Stimulated activated CD8-positive, alpha-beta memory T cell treated with anti-CD3 and anti-CD28 coated beads, Interleukin-12 subunit alpha, Interleukin-12 subunit beta, amount 100 ng/mL, for 1 hour (primary cell): ENCODE data around the gene EGR2.
A peak's percentile ranks its signal among the peaks of the same experiment; 100 is the strongest.

Experiments
- DNase-seq: peaks from one replicate; pipeline ENCODE4 v3.0.0-alpha.2; 2020; ENCODE audit warnings: low read depth

EGR2 gene

GRCh38 chr10:62817766-62818425, 1.7 kb upstream of the EGR2 start:
- peak; percentile 39 for DNase-seq

- peak; percentile 47 for DNase-seq
Measured at GRCh38 chr10:62817121-62817765, 1.1 kb upstream of the EGR2 start.

GRCh38 chr10:62816076-62816330, 163 bp downstream of the EGR2 start:
- DNase-seq = no peak

GRCh38 chr10:62815381-62816075, 638 bp downstream of the EGR2 start:
- DNase-seq = no peak

GRCh38 chr10:62814756-62815380, 1.3 kb downstream of the EGR2 start:
- no peak for DNase-seq

- DNase-seq = no peak
Measured at GRCh38 chr10:62813981-62814380, 2.2 kb downstream of the EGR2 start.

GRCh38 chr10:62813453-62813852, 2.7 kb downstream of the EGR2 start:
- DNase-seq = no peak

- DNase-seq = no peak
Measured at GRCh38 chr10:62812672-62813439, 3.3 kb downstream of the EGR2 start.

- peak; percentile 51 for DNase-seq
Measured at GRCh38 chr10:62811159-62811875, 4.8 kb downstream of the EGR2 start.

GRCh38 chr10:62810156-62810902, 5.8 kb downstream of the EGR2 start:
- no peak for DNase-seq

- no peak for DNase-seq
Measured at GRCh38 chr10:62806251-62806650, 9.9 kb downstream of the EGR2 start.

GRCh38 chr10:62805231-62806099, 10.7 kb downstream of the EGR2 start:
- DNase-seq = no peak

- DNase-seq = peak; percentile 67
Measured at GRCh38 chr10:62804356-62805230, 11.6 kb downstream of the EGR2 start, which contains the start of gene ADO. TSS of gene ADO (plus strand) at chr10:62804720. CDS start at chr10:62805060, 340 bp downstream.

- DNase-seq = no peak
Measured at GRCh38 chr10:62803724-62804355, 12.3 kb downstream of the EGR2 start.

GRCh38 chr10:62801871-62802270, 14.3 kb downstream of the EGR2 start:
- DNase-seq = no peak

- no peak for DNase-seq
Measured at GRCh38 chr10:62796896-62797295, 19.3 kb downstream of the EGR2 start.

GRCh38 chr10:62795762-62796161, 20.4 kb downstream of the EGR2 start:
- DNase-seq = no peak

GRCh38 chr10:62795100-62795499, 21.1 kb downstream of the EGR2 start:
- no peak for DNase-seq
